GM23338 (cell line): Measurements from ENCODE around the gene SIGMAR1. TPM values are rescaled to one million over a fixed set of nuclear protein-coding genes. Genes with fewer than 3 reads are reported as not detected.

Experiments
- ATAC-seq: fragments of 200-7000 bp; cut with Tn5 transposase; 3 replicates; pipeline ENCODE4 v1.9.1; 2020
- DNase-seq: peaks from one replicate; pipeline ENCODE4 v3.0.0-alpha.2; 2015; ENCODE audit warnings: low spot score
- H2AFZ ChIP-seq: fragments of 200-600 bp; sonication (generic); 2 replicates; pipeline ENCODE4 v1.8.0; 2016; ENCODE audit warnings: antibody characterized with exemption, mild to moderate bottlenecking, moderate library complexity
- H3F3A ChIP-seq: fragments of 200-600 bp; sonication (generic); replicated peaks from 2 replicates; pipeline ENCODE4 v1.8.0; 2017; ENCODE audit warnings: antibody characterized with exemption, mixed run types, low read depth
- H3K27ac ChIP-seq: fragments of 200-600 bp; sonication (generic); 2 replicates; pipeline ENCODE4 v1.6.1; 2016; ENCODE audit warnings: low read depth
- H3K27me3 ChIP-seq: fragments of 200-600 bp; sonication (generic); 2 replicates; pipeline ENCODE4 v1.8.0; 2016; ENCODE audit warnings: mild to moderate bottlenecking, mixed run types, moderate library complexity; ENCODE audit not compliant: insufficient read depth
- H3K36me3 ChIP-seq: fragments of 200-600 bp; sonication (generic); 2 replicates; pipeline ENCODE4 v1.8.0; 2016; ENCODE audit warnings: mild to moderate bottlenecking; ENCODE audit not compliant: insufficient read depth
- H3K4me1 ChIP-seq: fragments of 200-600 bp; sonication (generic); 2 replicates; pipeline ENCODE4 v1.8.0; 2016; ENCODE audit warnings: mild to moderate bottlenecking, moderate library complexity; ENCODE audit not compliant: insufficient read depth
- H3K4me2 ChIP-seq: fragments of 200-600 bp; sonication (generic); 2 replicates; pipeline ENCODE4 v1.7.1; 2017; ENCODE audit warnings: mixed run types
- H3K4me3 ChIP-seq: fragments of 200-600 bp; sonication (generic); 2 replicates; pipeline ENCODE4 v1.6.1; 2016; ENCODE audit warnings: mixed run types
- H3K79me2 ChIP-seq: fragments of 200-600 bp; sonication (generic); replicated peaks from 2 replicates; pipeline ENCODE4 v1.8.0; 2017; ENCODE audit warnings: mild to moderate bottlenecking; ENCODE audit not compliant: insufficient read depth
- H3K9me2 ChIP-seq: fragments of 200-600 bp; sonication (generic); 2 replicates; pipeline ENCODE4 v1.8.0; 2017; ENCODE audit not compliant: insufficient read depth
- H4K20me1 ChIP-seq: fragments of 200-600 bp; sonication (generic); replicated peaks from 2 replicates; pipeline ENCODE4 v1.8.0; 2017; ENCODE audit warnings: mild to moderate bottlenecking; ENCODE audit not compliant: insufficient read depth
- H3K27ac Mint-ChIP-seq: 2 replicates; pipeline ENCODE4 v1.8.0; 2020; ENCODE audit warnings: inconsistent platforms, mild to moderate bottlenecking, moderate library complexity, mixed read lengths
- H3K27me3 Mint-ChIP-seq: 3 replicates; pipeline ENCODE4 v1.8.0; 2022; ENCODE audit warnings: low read depth, mild to moderate bottlenecking, moderate library complexity, mixed read lengths, inconsistent platforms; ENCODE audit not compliant: insufficient read depth, poor library complexity
- H3K36me3 Mint-ChIP-seq: 3 replicates; pipeline ENCODE4 v1.8.0; 2021; ENCODE audit warnings: low read depth, mild to moderate bottlenecking, inconsistent platforms, moderate library complexity, mixed read lengths
- H3K4me1 Mint-ChIP-seq: 3 replicates; pipeline ENCODE4 v1.8.0; 2020; ENCODE audit warnings: mild to moderate bottlenecking, inconsistent platforms, mixed read lengths
- H3K4me3 Mint-ChIP-seq: 3 replicates; pipeline ENCODE4 v1.8.0; 2021; ENCODE audit warnings: moderate library complexity, mild to moderate bottlenecking, inconsistent platforms, mixed read lengths
- H3K9me3 Mint-ChIP-seq: 3 replicates; pipeline ENCODE4 v1.8.0; 2020; ENCODE audit warnings: moderate library complexity, mild to moderate bottlenecking, inconsistent platforms, mixed read lengths
- CTCF ChIP-seq, 2 experiments: fragments of 200-600 bp in 1 of 2; sonication (generic) in 1 of 2; conservative IDR thresholded peaks; 2 replicates each; pipeline versions ENCODE4 v1.5.1 to v1.6.1; 2016 to 2017; ENCODE audit warnings: antibody characterized with exemption in 2 of 2, low read depth in 2 of 2, mild to moderate bottlenecking in 2 of 2, moderate library complexity in 1 of 2
- EZH2 ChIP-seq: fragments of 200-600 bp; sonication (generic); IDR thresholded peaks from one replicate; pipeline ENCODE4 v1.8.0; 2017; ENCODE audit warnings: antibody characterized with exemption, mild to moderate bottlenecking, low read depth; ENCODE audit not compliant: unreplicated experiment
- EZH2phosphoT487 ChIP-seq: fragments of 200-600 bp; sonication (generic); IDR thresholded peaks from one replicate; pipeline ENCODE4 v1.8.1; 2018; ENCODE audit warnings: antibody characterized with exemption; ENCODE audit not compliant: unreplicated experiment
- JUNB ChIP-seq: IDR thresholded peaks from one replicate; pipeline ENCODE4 v1.6.1; 2016; ENCODE audit warnings: antibody characterized with exemption; ENCODE audit not compliant: unreplicated experiment
- POLR2AphosphoS5 ChIP-seq: IDR thresholded peaks from 2 replicates; pipeline ENCODE4 v1.6.1; 2016; ENCODE audit warnings: antibody characterized with exemption, low read depth
- STAT1 ChIP-seq: IDR thresholded peaks from one replicate; pipeline ENCODE4 v1.6.1; 2016; ENCODE audit warnings: antibody characterized with exemption; ENCODE audit not compliant: unreplicated experiment
- ZNF331 ChIP-seq: fragments of 250-450 bp; sonication (Bioruptor Pico); IDR thresholded peaks from 2 replicates; pipeline ENCODE4 v1.5.0; 2020; ENCODE audit warnings: low read depth, mild to moderate bottlenecking, moderate library complexity
- ZNF462 ChIP-seq: fragments of 250-450 bp; sonication (Bioruptor Pico); IDR thresholded peaks from 2 replicates; pipeline ENCODE4 v1.5.0; 2020; ENCODE audit warnings: mild to moderate bottlenecking, moderate library complexity
- polyA plus RNA-seq: library from polyadenylated mRNA; unstranded; fragments of >200 nt; fragmentation: Nextera tagmentation; extraction: Ambion mirVana; gene quantifications from 2 replicates; pipeline ENCODE4 v1.2.1, GENCODE V29; 2016
- total RNA-seq: library from RNA; depleted of rRNA; stranded (reverse); fragments of >200 nt; shearing (Covaris generic); gene quantifications from 2 replicates; pipeline ENCODE4 v1.2.3, GENCODE V29; 2014

SIGMAR1 gene
- total and polyA plus RNA-seq, 2 experiments from 2014 or later = 82.3 to 167 TPM

GRCh38 chr9:34638138-34638445 lies 505 bp upstream of the SIGMAR1 start (continued):
- TF ChIP-seq CTCF (conservative IDR thresholded peaks at IDR 0.05; ENCODE audit: low read depth in 2 of 2) = no peak
- no peak for TF ChIP-seq JUNB

- peak overlapping the region; percentile 84 for H3K4me3 ChIP-seq
- H3K4me1 Mint-ChIP-seq = peaks cover 25% of the 10 kb centered on the region
- ATAC-seq = peak; percentile 3
- H3K79me2 ChIP-seq = peaks cover 12% of the 10 kb centered on the region; the same call in 1 of the 2 replicates
- peaks cover 21% of the 10 kb centered on the region for H3K27me3 Mint-ChIP-seq
- no peak overlapping the region for H3K27ac Mint-ChIP-seq
- peak overlapping the region; percentile 92 for H3K4me2 ChIP-seq
- H3K9me3 Mint-ChIP-seq = no peaks in the 10 kb centered on the region
- H4K20me1 ChIP-seq = peaks cover 3% of the 10 kb centered on the region
- H2AFZ ChIP-seq = peak overlapping the region; percentile 87
- peaks cover 8% of the 10 kb centered on the region; the same call in 1 of the 2 replicates for H3F3A ChIP-seq
- peak overlapping the region; percentile 90 for H3K4me3 Mint-ChIP-seq
- H3K4me1 ChIP-seq = peaks cover 8% of the 10 kb centered on the region
- no peaks in the 10 kb centered on the region for H3K36me3 ChIP-seq
- H3K9me2 ChIP-seq = no peaks in the 10 kb centered on the region
- peaks cover 26% of the 10 kb centered on the region for H3K36me3 Mint-ChIP-seq
- H3K27me3 ChIP-seq = peaks cover 26% of the 10 kb centered on the region
- no peak for DNase-seq
- TF ChIP-seq POLR2AphosphoS5 (no peak), ZNF331 (CRISPR knock-in tag) (no peak), EZH2 (no peak), STAT1 (no peak), ZNF462 (CRISPR knock-in tag) (no peak), EZH2phosphoT487 (no peak)
- H3K27ac ChIP-seq = no peak overlapping the region
Observed at GRCh38 chr9:34636791-34637355, 714 bp downstream of the SIGMAR1 start.
